NT2/D1 (cell line): Measurements from ENCODE around the gene CCDC197.

Experiments used
- DNase-seq: peaks from one replicate; pipeline ENCODE4 v3.0.0-alpha.2; 2011; ENCODE audit warnings: low read depth, low spot score
- H3K27me3 ChIP-seq: 2 replicates; pipeline ENCODE4 v1.6.0; 2011; ENCODE audit warnings: mild to moderate bottlenecking; ENCODE audit not compliant: insufficient read length, insufficient read depth
- H3K36me3 ChIP-seq: 2 replicates; pipeline ENCODE4 v1.6.1; 2011; ENCODE audit warnings: mild to moderate bottlenecking, low read length, mixed read lengths; ENCODE audit not compliant: insufficient read depth, insufficient read length
- H3K4me1 ChIP-seq: 2 replicates; pipeline ENCODE4 v1.5.1; 2011; ENCODE audit not compliant: insufficient read depth, insufficient read length
- H3K4me3 ChIP-seq: 2 replicates; pipeline ENCODE4 v1.5.1; 2011; ENCODE audit warnings: low read depth; ENCODE audit not compliant: insufficient read length
- H3K9ac ChIP-seq: 2 replicates; pipeline ENCODE4 v1.6.0; 2011; ENCODE audit warnings: low read depth; ENCODE audit not compliant: insufficient read length
- H3K9me3 ChIP-seq: 2 replicates; pipeline ENCODE4 v1.5.1; 2011; ENCODE audit warnings: mild to moderate bottlenecking, low read length; ENCODE audit not compliant: insufficient read depth
- SUZ12 ChIP-seq: IDR thresholded peaks from 2 replicates; pipeline ENCODE4 v1.6.1; 2011; ENCODE audit not compliant: insufficient read length, insufficient read depth; ENCODE audit errors: extremely low read depth
- YY1 ChIP-seq: IDR thresholded peaks from 2 replicates; pipeline ENCODE4 v1.6.1; 2011; ENCODE audit not compliant: insufficient read length, insufficient read depth
- ZNF274 ChIP-seq: IDR thresholded peaks from 2 replicates; pipeline ENCODE4 v1.6.1; 2011; ENCODE audit warnings: mild to moderate bottlenecking, low read depth, low read length

Gene CCDC197

DNA sequence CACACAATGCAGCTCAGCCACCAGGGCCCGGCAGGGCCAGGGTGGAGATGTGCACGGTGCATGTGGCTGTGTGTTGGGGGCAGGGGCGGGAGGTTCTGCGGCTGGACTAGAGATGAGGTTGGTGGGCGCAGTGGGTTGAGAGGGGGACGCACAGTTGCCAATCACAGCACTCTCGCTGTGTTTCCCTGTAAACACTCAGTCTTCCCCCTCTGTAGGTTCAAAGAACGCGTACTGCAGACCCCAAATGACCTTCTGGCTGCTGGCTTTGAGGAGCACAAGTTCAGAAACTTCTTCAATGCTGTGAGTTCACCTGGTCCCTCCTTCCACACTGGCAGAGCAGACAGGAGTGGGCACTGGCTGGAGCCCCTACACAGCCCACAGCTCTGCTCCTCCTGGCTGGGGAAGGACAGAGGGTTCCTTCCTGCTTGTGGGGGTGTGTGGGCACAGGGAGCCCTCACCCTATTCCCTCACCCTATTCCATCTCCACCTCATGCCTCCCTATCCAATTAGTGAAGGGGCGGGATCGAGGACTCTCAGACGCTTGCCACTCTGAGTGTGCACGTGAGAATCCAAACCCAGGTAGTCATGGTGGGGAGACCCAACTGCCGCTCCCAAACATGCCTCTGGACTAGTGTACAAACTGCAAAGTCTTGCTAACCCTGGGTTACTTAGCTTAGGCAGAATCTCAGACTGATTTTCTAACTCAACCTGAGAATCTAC, 46.8 kb downstream of the CCDC197 start:
- Histone ChIP-seq H3K4me1 (peaks cover 8% of the 10 kb centered on the region), H3K27me3 (no peaks in the 10 kb centered on the region), H3K9me3 (no peaks in the 10 kb centered on the region), H3K4me3 (no peak overlapping the region), H3K36me3 (peaks cover 59% of the 10 kb centered on the region), H3K9ac (no peak overlapping the region)
- DNase-seq, result no peak
- TF ChIP-seq ZNF274, result no peak
- no peak for TF ChIP-seq SUZ12

DNA sequence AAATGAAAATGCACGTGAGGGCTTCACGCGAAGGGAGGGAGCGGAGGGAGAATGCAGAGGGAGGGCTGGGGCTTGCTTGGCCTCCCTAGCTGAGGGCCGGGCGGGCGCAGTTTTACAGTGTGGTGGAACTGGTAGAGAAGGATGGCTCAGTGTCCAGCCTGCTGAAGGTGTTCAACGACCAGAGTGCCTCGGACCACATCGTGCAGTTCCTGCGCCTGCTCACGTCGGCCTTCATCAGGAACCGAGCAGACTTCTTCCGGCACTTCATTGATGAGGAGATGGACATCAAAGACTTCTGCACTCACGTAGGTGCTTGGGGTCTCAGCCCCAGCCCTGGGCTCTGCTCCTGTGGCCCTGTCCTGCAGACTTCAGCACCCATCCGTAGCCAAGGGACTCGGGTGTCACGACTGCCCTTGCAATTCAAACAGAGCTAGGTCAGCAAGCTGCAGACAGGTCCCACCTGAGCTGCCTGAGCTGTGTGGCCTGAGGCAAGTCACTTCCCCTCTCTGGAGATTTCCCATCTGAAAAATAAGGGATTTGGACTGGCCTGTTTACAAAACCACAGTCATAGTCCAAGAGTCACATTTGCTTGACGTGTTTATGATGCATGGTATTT, 47.5 kb downstream of the CCDC197 start:
- Histone ChIP-seq H3K36me3 (peaks cover 65% of the 10 kb centered on the region), H3K27me3 (no peaks in the 10 kb centered on the region), H3K4me3 (no peak overlapping the region), H3K9ac (no peak overlapping the region), H3K4me1 (peaks cover 8% of the 10 kb centered on the region), H3K9me3 (no peaks in the 10 kb centered on the region)
- DNase-seq, result no peak
- no peak for TF ChIP-seq ZNF274
- no peak for TF ChIP-seq SUZ12
- no peak for TF ChIP-seq YY1

GRCh38 chr14:94045101-94045500, 48.0 kb downstream of the CCDC197 start:
- Histone ChIP-seq H3K9me3 (no peaks in the 10 kb centered on the region), H3K4me3 (no peak overlapping the region), H3K9ac (no peak overlapping the region), H3K27me3 (no peaks in the 10 kb centered on the region), H3K36me3 (peaks cover 70% of the 10 kb centered on the region), H3K4me1 (peaks cover 8% of the 10 kb centered on the region)
- TF ChIP-seq SUZ12 (no peak), ZNF274 (no peak), YY1 (no peak)
- no peak for DNase-seq

GRCh38 chr14:94045563-94046345, 48.7 kb downstream of the CCDC197 start:
- no peaks in the 10 kb centered on the region for H3K9me3 ChIP-seq
- H3K27me3 ChIP-seq, result no peaks in the 10 kb centered on the region
- DNase-seq, result no peak
- H3K4me1 ChIP-seq, result peaks cover 8% of the 10 kb centered on the region
- no peak for TF ChIP-seq YY1
- TF ChIP-seq SUZ12, result no peak
- no peak for TF ChIP-seq ZNF274
- H3K36me3 ChIP-seq, result peaks cover 76% of the 10 kb centered on the region
- H3K9ac ChIP-seq, result no peak overlapping the region
- H3K4me3 ChIP-seq, result no peak overlapping the region

- no peaks in the 10 kb centered on the region for H3K9me3 ChIP-seq
- H3K9ac ChIP-seq, result no peak overlapping the region
- no peak for TF ChIP-seq SUZ12
- no peak for TF ChIP-seq ZNF274
- no peak for TF ChIP-seq YY1
- H3K36me3 ChIP-seq, result peaks cover 86% of the 10 kb centered on the region
- DNase-seq, result no peak
- H3K27me3 ChIP-seq, result no peaks in the 10 kb centered on the region
- peaks cover 5% of the 10 kb centered on the region for H3K4me1 ChIP-seq
- no peak overlapping the region for H3K4me3 ChIP-seq
These were observed 49.7 kb downstream of the CCDC197 start for GRCh38 chr14:94046696-94047250.

DNA sequence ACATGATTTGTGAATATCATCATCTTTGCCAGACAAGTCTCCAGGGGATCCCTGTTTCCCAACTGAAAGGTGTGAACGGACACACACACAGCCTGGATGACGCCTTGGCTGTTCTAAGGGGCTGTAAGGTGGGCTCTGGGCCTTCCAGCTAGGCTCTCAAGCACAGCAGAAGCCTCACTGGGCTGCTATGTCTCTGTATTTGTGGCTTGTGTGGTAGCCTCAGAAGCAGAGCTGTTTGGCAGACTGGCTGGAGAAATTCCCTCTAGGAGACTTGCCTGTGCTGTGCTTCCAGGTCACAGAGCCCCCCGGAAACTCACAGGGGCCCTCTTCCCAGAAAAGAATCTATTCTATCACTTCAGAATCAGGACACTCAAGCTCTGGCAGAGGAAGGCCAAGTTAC, 50.5 kb downstream of the CCDC197 start:
- H3K36me3 ChIP-seq, result peaks cover 93% of the 10 kb centered on the region

More for the DNA sequence above, 50.5 kb downstream of the CCDC197 start:
- Histone ChIP-seq H3K27me3 (no peaks in the 10 kb centered on the region), H3K4me3 (no peak overlapping the region), H3K9ac (no peak overlapping the region), H3K4me1 (peaks cover 2% of the 10 kb centered on the region), H3K9me3 (no peaks in the 10 kb centered on the region)
- no peak for DNase-seq
- TF ChIP-seq YY1 (no peak), SUZ12 (no peak), ZNF274 (no peak)
